ENCODE measurements around the gene TRABD2A.

- TF ChIP-seq CTCF (IDR thresholded peaks at IDR 0.05) = no peak
- TF ChIP-seq POLR2A (IDR thresholded peaks at IDR 0.05) = no peak
- TF ChIP-seq EP300 (IDR thresholded peaks at IDR 0.05) = no peak
Measured at GRCh38 chr2:84908948-84909713, 28.2 kb upstream of the TRABD2A start.

Measured in sigmoid colon (tissue), 4 donors.